Endodermal cell (in vitro differentiated cells): Measurements from ENCODE around the gene RAB40C. TPM values are rescaled to one million over a fixed set of nuclear protein-coding genes. Genes with fewer than 3 reads are reported as not detected.

Source experiments
- DNase-seq: peaks from one replicate; pipeline ENCODE4 v3.0.0-alpha.2; 2017
- H3K27ac ChIP-seq: 2 replicates; pipeline ENCODE4 v1.5.1; 2013; ENCODE audit warnings: mild to moderate bottlenecking, low read depth, low read length, moderate library complexity
- H3K27me3 ChIP-seq: 2 replicates; pipeline ENCODE4 v1.6.1; 2013; ENCODE audit warnings: mild to moderate bottlenecking, low read length, moderate library complexity; ENCODE audit not compliant: insufficient read depth, control insufficient read depth, poor library complexity, severe bottlenecking
- H3K36me3 ChIP-seq: 2 replicates; pipeline ENCODE4 v1.7.0; 2013; ENCODE audit warnings: mild to moderate bottlenecking, low read length, moderate library complexity; ENCODE audit not compliant: control insufficient read depth, insufficient read depth
- H3K4me1 ChIP-seq: one replicate; pipeline ENCODE4 v1.7.0; 2013; ENCODE audit warnings: low read length; ENCODE audit not compliant: control insufficient read depth, insufficient read depth
- H3K4me3 ChIP-seq: 2 replicates; pipeline ENCODE4 v1.5.1; 2013; ENCODE audit warnings: mild to moderate bottlenecking, low read length, moderate library complexity
- H3K9ac ChIP-seq: 2 replicates; pipeline ENCODE4 v1.6.1; 2013; ENCODE audit warnings: mild to moderate bottlenecking, low read length, moderate library complexity; ENCODE audit not compliant: poor library complexity, severe bottlenecking; ENCODE audit errors: extremely low read depth
- H3K9me3 ChIP-seq: 2 replicates; pipeline ENCODE4 v1.6.1; 2013; ENCODE audit warnings: mild to moderate bottlenecking, low read length, moderate library complexity; ENCODE audit not compliant: control insufficient read depth
- H3K27ac Mint-ChIP-seq: 2 replicates; pipeline ENCODE4 v1.8.0; 2020; ENCODE audit warnings: mixed read lengths
- H3K27me3 Mint-ChIP-seq: 2 replicates; pipeline ENCODE4 v1.8.0; 2021; ENCODE audit warnings: mild to moderate bottlenecking, mixed read lengths; ENCODE audit not compliant: insufficient read depth
- H3K36me3 Mint-ChIP-seq: 2 replicates; pipeline ENCODE4 v1.8.0; 2020; ENCODE audit warnings: low read depth, mixed read lengths
- H3K4me1 Mint-ChIP-seq: 2 replicates; pipeline ENCODE4 v1.8.0; 2020; ENCODE audit warnings: mixed read lengths
- H3K4me3 Mint-ChIP-seq: 2 replicates; pipeline ENCODE4 v1.8.0; 2020; ENCODE audit warnings: mild to moderate bottlenecking, moderate library complexity, mixed read lengths
- H3K9me3 Mint-ChIP-seq: 2 replicates; pipeline ENCODE4 v1.8.0; 2020; ENCODE audit warnings: mild to moderate bottlenecking, mixed read lengths
- CTCF ChIP-seq: fragments of 200-600 bp; sonication (generic); conservative IDR thresholded peaks from 2 replicates; pipeline ENCODE4 v1.5.0; 2021; ENCODE audit warnings: antibody characterized with exemption, mild to moderate bottlenecking
- WGBS, 2 experiments: methylation state at CpG; one replicate each; pipeline versions ENCODE4 v1.1.5 to v1.1.7; 2013; ENCODE audit warnings: missing lambda C conversion rate in 2 of 2, mixed read lengths in 1 of 2; ENCODE audit not compliant: insufficient coverage in 1 of 2, insufficient read length in 1 of 2; 5-methylcytosine and 5-hydroxymethylcytosine counted together
- total RNA-seq, 2 donors: library from RNA; stranded (reverse); fragmentation: NEBNext Ultra II Directional in 1 of 2; extraction: Animal tissue kit (Norgen Biotek cat#: 25700) in 1 of 2; gene quantifications; 2 replicates in 1 of 2; 3 replicates in 1 of 2; pipeline ENCODE4 v1.2.1, GENCODE V29; 2021

The RAB40C gene
- total RNA-seq, 2 donors from 2014 or later = 21.3 to 25.9 TPM

DNA sequence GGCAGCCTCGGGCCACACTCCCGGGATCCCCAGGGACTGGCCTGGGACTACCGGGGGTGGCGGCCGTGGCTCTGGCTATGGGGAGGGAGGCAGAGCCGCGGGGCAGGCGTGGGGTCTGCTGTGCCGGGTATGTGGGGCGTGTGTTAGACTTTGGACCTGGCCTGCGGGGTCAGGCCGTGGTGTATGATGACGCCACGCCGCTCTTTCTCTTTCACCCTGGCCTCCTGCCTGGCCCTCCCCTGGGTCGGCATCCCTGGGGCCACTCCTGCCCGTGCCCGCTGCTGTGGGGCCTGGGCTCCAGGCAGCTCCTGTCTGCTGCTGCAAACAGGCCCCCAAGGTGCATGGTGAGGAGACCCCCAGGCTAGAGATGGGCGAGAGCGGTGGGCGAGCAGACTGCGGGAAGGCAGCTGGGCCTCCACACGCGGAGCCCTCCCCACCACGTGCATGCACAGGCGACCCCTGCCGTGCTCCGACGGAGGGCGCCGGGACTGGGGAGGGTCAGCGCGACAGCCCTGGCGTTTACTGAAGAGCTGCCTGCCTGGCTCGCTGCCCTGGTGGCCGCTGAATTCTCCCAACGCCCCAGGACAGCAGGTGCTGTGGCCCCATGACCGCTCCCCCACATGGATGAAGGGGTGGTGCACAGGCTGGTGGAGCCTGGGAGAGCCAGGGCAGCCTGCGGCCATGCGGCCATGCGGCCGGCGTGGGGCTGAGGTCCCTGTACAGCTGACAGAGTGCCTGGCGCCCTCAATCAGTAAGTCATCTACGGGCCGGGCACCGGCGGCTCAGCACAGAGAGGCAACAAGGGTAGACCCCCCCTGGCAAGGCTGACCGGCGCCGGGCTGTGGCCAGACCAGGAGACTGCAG is 46.3 kb upstream of the RAB40C start:
- no peaks in the 10 kb centered on the region for H3K4me1 Mint-ChIP-seq
- H3K36me3 Mint-ChIP-seq = peaks cover 11% of the 10 kb centered on the region
- H3K27ac ChIP-seq = no peak overlapping the region
- H3K4me3 ChIP-seq = no peak overlapping the region
- H3K36me3 ChIP-seq = no peaks in the 10 kb centered on the region
- no peaks in the 10 kb centered on the region for H3K9me3 ChIP-seq
- no peak for TF ChIP-seq CTCF
- H3K4me1 ChIP-seq = no peaks in the 10 kb centered on the region
- no peaks in the 10 kb centered on the region for H3K9me3 Mint-ChIP-seq
- no peak overlapping the region for H3K9ac ChIP-seq
- WGBS, 2 experiments = 95 to 99% methylated on average over 27 to 51 of the region's 51 CpGs
- no peaks in the 10 kb centered on the region for H3K27me3 Mint-ChIP-seq
- H3K4me3 Mint-ChIP-seq = no peak overlapping the region
- no peak overlapping the region for H3K27ac Mint-ChIP-seq
- DNase-seq = no peak
- H3K27me3 ChIP-seq = no peaks in the 10 kb centered on the region

DNA sequence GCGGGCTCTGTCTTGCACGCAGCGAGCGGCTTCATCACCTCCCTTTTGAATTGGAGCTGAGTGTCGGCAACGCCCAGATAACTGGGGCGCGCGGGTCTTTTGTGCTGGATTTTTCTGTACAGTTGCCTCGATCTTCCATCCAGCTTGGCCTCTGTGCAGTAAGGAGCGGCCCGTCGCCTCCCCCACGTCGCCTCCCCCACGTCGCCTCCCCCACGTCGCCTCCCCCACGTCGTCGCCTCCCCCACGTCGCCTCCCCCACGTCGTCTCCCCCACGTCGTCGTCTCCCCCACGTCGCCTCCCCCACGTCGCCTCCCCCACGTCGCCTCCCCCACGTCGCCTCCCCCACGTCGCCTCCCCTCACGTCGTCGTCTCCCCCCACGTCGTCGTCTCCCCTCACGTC is 45.3 kb upstream of the RAB40C start:
- H3K4me1 ChIP-seq = no peaks in the 10 kb centered on the region
- H3K9me3 ChIP-seq = no peaks in the 10 kb centered on the region
- Mint-ChIP-seq H3K36me3 (peaks cover 8% of the 10 kb centered on the region), H3K27ac (no peak overlapping the region), H3K9me3 (no peaks in the 10 kb centered on the region), H3K4me1 (no peaks in the 10 kb centered on the region), H3K4me3 (no peak overlapping the region), H3K27me3 (no peaks in the 10 kb centered on the region)
- no peak for DNase-seq
- no peak overlapping the region for H3K4me3 ChIP-seq
- 95 to 99% methylated on average over 16 to 24 of the region's 46 CpGs for WGBS, 2 experiments
- no peak for TF ChIP-seq CTCF
- no peak overlapping the region for H3K9ac ChIP-seq
- H3K27ac ChIP-seq = peak overlapping the region; percentile 49
- no peaks in the 10 kb centered on the region for H3K27me3 ChIP-seq
- H3K36me3 ChIP-seq = no peaks in the 10 kb centered on the region

- Histone ChIP-seq H3K36me3 (no peaks in the 10 kb centered on the region), H3K4me1 (no peaks in the 10 kb centered on the region), H3K27ac (no peak overlapping the region), H3K9ac (no peak overlapping the region), H3K27me3 (no peaks in the 10 kb centered on the region), H3K9me3 (no peaks in the 10 kb centered on the region), H3K4me3 (no peak overlapping the region)
- no peak overlapping the region for H3K27ac Mint-ChIP-seq
- H3K36me3 Mint-ChIP-seq = peaks cover 7% of the 10 kb centered on the region
- no peak overlapping the region for H3K4me3 Mint-ChIP-seq
- peak; percentile 71 for TF ChIP-seq CTCF
- H3K4me1 Mint-ChIP-seq = no peaks in the 10 kb centered on the region
- peak; percentile 87 for DNase-seq
- H3K27me3 Mint-ChIP-seq = no peaks in the 10 kb centered on the region
- no peaks in the 10 kb centered on the region for H3K9me3 Mint-ChIP-seq
- WGBS, 2 experiments = 88 to 90% methylated on average over 37 to 60 of the region's 60 CpGs
Measured at GRCh38 chr16:546909-547770, 42.7 kb upstream of the RAB40C start.
